LHCN-M2 (cell line): ENCODE results near the gene ATXN3. TPM values are rescaled to one million over a fixed set of nuclear protein-coding genes. Genes with fewer than 3 reads are reported as not detected.

Experiments used
- DNase-seq: peaks from one replicate; pipeline ENCODE4 v3.0.0-alpha.2; 2012; ENCODE audit warnings: low read depth
- polyA plus RNA-seq: library from polyadenylated mRNA; unstranded; fragments of >200 nt; gene quantifications from one replicate; pipeline ENCODE4 v1.2.1, GENCODE V29; 2012; ENCODE audit warnings: missing spikeins
- total RNA-seq: library from RNA; depleted of rRNA; stranded (reverse); fragments of >200 nt; gene quantifications from 2 replicates; pipeline ENCODE4 v1.2.3, GENCODE V29; 2014; rRNA removed

The ATXN3 gene
- 17.1 and 28.9 TPM in 2 replicates for total RNA-seq
- polyA plus RNA-seq, result 11.2 TPM

DNA sequence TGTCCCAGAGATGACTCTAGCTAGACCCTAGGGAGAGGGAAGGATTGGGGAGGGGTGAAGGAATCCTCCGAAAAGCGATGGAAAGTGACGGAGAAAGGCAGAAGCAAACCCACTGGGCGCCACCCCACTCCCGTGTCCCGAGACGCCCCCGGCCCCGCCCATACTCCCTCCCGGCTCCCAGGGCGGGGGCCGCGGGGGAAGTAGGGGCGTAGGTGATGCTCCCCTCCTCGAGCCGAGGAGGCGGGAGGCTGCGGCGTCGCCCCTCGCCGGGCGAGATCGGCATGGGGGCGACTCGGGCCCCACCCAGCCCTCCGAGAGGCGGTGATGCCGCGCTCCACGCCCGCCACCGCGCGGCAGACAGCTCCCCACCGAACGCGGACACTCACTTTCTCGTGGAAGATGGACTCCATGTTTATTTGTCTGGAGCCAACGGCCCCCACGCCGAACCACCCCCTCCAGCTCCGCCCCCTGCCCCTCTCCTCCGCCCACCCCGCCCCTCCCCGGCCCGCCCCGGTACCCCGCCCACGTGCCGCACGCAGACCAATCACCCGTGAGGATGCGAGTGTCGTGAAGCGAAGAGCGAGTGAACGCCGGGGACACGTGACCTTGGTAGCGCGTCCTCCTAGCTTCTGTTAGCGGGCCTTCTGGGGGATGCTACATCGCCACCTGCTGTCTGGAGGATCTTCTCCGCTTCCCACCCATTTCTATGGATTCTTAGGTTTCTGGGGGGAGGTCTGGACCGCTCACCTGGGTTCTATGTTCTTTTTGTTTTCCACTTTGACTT lies at the start of gene ATXN3:
Gene ATXN3, minus strand, starts transcription at position 440 of the 784 bp plus-strand sequence. Its CDS starts 30 bp downstream, at position 410.
- peak; percentile 99 for DNase-seq

DNA sequence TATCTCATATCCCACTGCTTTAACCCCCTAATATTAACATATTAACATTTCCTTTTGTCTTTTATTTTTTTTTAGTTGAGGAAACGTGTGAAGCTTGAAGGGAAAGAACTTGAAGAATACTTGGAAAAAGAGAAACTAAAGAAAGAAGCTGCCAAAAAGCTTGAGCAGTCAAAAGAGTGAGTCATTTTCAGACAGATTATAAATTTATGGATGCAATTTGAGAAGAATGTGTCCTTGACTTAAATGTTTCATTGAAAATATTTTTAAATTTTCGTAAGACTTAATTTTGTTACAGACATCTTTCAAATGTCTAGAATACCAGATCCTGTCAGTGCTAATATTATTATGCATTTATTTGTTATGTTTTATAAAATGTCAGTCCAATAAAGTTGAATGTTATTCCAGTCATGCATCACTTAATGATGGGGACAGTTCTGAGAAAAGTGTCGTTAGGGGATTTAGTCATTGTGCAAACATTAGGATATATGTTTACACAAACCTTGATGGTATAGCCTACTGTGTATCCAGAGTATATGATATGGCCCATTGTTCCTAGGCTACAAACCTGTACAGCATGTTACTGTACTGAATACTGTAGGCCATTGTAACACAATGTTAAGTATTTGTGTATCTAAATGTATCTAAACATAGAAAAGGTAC lies 48.0 kb upstream of the ATXN3 start:
- no peak for DNase-seq

DNA sequence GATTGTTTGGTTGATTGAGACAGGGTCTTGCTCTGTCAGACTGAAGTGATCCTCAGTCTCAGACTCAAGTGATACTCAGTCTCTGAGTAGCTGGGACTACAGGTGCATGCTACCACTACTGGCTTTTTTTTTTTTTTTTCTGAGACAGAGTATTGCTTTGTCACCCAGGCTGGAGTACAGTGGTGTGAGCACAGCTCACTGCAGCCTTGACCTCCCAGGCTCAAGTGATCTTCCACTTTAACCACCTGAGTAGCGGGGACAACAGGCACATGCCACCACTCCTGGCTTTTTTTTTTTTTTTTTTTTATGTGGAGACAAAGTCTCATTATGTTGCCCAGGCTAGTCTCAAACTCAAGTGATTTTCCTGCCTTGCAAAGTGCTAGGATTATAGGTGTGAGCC lies 47.2 kb upstream of the ATXN3 start:
- DNase-seq, result no peak

DNA sequence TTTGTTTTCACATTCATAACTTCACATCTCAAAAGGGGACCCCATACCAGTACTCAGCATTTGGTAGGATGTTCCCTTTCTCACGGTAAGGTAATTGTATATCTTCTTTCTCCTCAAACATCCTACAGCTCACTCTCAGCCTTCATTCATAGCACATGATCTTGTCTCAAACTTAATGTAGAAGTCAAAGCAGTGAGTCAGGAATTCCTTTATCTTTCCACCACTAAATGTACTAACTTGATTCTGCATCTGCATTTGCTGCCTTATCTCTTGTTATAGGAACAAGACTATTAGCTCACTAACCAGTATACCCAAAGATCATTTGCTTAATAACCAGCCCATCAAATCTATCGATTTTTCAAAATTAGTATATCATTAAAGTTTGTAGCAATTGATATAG lies 38.3 kb upstream of the ATXN3 start:
- peak; percentile 22 for DNase-seq

DNA sequence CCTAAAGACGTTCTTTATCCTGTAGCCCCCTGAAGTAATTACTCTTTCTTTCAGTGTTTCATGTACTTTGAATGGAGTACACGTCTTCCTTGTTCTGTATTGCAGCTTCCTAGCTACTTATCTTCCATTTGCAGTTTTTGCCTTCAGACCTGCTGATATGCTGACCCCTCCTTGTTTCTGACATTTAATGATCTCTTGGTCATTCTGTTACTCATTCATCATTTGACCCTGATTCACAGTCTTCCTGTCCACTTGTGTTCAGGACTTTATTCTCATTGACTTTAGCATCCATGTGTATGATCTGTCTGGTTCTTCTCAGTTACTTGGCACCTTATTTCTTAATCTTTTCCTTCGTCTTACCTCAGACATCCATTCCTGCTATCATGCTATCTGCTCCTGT lies 37.6 kb upstream of the ATXN3 start:
- peak; percentile 18 for DNase-seq

DNA sequence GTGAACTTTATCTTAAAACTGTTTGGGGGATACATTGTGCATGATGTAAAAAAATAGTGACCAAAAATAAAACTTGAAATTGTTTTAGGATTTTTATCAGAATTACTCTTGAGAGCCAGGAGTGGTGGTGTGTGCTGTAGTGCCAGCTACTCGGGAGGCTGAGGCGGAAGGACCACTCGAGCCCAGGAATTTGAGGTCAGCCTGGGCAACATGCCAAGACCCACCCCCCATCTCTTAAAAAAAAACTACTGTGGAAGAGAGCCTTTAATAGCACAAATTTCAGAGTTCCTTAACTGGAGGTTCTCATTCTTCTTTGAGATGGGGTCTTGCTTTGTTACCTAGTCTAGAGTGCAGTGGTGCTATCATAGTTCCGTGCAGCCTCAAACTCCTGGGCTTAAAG lies 36.9 kb upstream of the ATXN3 start:
- DNase-seq, result no peak

DNA sequence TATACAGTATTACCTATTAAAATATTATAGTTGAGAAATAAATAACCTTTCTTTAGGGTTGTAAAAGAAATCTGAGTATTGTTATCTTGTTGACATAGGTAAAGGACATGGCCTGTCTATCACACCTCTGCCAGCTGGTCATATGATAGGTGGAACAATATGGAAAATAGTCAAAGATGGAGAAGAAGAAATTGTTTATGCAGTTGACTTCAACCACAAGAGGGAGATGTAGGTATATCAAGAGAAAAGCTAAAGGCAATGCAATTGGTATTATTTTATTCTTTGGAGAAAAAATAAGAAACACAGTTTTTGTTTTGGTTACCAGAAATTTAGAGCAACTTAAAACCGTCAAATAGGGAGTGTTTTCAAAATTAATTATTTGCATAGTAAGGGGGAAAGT lies 28.9 kb upstream of the ATXN3 start:
- DNase-seq, result peak; percentile 22

DNA sequence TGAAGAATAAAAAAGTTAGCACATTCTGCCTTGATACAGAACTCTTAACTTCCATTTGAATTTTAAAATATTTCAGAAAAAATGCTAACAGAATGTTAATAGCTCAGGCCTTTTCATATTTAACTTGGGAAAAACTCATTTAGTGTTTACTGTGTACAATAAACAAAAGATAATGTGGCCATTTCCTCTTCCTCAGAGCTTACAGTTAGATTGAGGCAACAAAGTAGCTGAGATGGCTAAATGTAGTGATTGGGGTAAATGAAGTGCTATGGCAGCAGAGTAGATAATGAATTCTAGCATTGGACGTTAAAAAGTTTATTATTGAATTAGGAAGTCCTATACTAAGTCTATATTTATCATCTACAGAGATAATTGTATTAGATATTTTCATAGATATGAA lies 28.1 kb upstream of the ATXN3 start:
- DNase-seq, result no peak

DNA sequence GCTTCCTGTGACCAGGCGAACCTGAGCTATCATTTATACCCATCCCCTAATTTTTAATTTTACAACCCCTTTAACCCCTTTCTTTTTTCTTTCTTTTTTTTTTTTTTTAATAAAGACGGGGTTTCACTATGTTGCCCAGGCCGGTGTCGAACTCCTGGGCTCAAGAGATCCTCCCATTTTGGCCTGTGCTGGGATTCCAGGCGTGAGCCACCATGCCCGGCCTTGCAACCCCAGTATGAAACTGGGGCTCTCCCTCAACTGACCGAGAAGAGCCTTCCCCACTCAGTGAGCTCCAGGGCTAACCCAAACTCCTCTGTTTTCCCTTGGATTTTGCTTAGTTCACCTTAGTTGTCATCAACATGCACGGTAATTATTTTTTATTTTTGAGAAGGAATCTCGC lies 16.4 kb upstream of the ATXN3 start:
- DNase-seq, result no peak

DNA sequence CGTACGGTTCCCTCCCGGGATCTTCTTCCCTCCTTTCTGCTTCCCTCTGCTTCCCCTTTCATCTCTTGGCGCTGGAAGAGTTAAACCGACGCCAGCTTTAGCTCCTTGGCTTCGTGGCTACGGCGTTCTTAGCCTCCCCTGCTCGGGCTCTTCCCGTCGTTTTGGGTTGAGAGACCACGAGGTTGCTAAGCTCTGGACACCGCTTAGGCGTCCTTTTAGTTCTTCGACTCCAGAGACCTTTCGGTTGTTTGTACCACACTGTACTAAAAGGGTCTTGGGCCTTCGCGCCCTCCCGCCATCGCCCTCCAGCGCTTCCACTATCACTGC lies 15.9 kb upstream of the ATXN3 start:
- DNase-seq, result no peak

DNA sequence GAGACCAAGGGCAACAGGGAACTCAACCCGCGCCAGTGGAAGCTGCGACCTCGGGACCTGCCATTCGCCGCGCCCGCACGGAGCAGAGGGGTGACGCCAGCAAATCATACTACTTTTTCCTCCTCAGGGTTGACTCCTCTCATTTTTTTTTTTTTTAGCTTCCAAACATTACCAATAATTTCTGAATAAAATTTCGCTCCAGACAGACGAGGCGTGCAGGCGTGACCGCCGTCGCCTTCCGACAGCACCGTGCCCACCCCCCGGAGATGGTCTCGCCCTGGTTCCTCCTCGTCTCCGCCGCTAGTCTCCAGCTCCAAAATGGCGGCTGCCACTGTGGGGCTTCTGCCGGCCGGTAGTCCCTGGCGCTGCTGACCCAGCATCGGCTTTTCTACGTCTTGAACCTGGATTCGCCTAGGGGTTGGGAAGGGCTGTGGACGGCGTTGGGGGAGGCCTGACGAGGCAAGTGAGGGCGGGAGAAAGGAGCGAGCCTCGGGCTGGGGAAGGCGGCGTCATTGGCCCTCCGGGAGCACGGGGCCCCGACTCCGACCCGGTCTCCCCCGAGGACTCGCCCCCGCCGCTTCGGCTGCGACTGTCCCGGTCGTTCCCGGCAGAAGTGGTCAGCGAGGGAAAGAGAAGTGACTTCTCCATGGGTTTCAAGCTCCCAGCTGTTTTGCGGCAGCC lies 15.4 kb upstream of the ATXN3 start, which contains the start of the genes CPSF2 and NDUFB1:
Gene CPSF2, plus strand, starts transcription at position 300 of the 681 bp plus-strand sequence. CDS start 9,016 bp downstream, outside the sequence.
Gene NDUFB1, minus strand, starts transcription at position 37 of the 681 bp plus-strand sequence. CDS start 4,069 bp downstream, outside the sequence.
- peak; percentile 76 for DNase-seq

DNA sequence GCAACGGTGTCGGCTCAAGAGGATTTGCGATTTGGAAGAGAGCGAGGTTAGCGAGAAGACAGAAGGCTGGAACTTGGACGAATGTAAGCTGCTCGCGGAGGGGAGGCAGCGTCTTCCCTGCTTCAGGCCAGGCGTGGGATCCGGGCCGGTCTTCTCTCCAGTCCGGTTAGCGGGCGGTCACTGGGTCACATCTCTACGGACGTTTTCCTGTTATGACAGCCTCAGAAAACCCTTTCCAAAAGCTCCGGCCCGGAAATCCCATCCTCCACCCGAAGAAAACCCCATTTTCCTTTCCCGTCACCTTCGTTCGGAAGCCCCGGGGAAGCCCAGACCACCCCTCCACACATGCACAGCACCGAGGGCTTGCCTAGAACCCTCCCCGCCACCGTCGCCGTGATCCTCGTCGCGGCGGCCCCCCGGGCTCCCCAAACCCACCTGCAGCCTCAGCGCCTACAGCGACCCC lies 14.9 kb upstream of the ATXN3 start:
- DNase-seq, result peak; percentile 25

DNA sequence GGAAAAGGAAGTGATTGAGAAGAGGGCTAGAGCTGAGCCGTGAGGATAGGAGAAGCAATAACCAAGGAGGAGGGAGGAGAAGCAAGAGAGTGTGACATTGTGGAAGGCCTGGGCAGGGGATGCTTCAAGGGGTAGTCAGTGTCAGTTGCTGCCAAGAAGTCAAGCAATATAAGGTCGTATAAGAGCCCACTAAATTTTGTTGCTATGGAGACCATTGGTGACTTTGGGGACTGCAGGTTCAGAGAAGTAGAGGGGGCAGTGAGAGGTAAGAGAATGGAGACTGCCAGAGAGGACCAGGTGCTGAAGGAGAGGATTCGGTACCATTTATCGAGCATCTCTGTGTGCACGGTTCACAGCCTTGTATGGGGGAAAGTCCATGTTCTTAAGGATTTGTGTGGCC lies 3.1 kb upstream of the ATXN3 start:
- no peak for DNase-seq

DNA sequence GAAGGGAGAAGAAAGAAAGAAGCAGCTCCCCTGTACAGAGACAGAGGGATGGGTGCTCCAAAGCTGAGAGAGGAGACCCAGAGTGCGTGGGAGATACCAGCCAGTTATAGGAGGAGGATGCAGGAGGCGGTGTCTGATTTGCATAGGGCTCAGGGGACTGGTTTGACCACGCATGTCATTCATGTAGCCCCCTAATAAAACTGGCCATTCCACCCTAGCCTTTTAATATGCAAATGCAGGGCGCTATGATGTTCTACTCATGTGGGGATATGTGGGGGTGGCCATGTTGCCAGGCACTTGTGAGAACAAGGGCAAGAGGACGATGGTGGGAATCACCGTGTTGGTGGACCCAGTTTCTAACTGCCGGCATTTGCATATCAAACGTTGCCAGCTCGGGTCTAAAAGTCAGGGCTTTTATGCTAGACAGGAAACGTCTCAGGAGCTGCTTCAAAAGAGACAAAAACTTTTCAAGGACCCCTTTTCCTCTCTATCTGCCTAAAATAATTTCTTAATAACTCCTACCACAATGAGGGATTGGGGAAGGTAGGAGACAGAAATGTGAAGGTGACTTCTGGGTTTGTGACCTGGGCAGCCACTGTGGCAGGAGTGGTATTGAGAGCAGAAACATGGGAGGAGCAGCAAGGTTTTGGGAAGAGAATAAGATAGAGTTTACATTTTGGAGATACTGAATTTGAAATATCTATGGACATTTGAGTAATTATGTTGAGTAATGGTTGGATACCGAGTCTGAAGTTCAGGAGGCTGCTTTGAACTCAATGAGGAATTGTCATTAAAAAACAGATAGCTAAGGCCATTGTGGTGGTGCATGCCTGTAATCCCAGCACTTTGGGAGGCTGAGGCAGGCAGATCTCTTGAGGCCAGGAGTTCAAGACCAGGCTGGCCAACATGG lies 2.2 kb upstream of the ATXN3 start:
- no peak for DNase-seq

DNA sequence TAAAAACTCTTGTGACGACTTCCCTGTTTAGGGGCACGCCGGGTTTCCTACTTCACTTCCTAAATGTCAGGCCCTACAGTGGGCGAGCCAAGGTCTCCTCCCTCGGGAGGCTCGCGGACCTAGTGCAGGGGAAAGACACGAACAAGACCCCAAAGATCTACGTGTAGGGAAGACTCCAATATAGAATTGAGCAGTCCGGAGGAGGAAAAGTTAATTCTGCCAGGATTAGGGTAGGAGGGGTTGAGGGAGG lies 564 bp downstream of the ATXN3 start:
- no peak for DNase-seq

DNA sequence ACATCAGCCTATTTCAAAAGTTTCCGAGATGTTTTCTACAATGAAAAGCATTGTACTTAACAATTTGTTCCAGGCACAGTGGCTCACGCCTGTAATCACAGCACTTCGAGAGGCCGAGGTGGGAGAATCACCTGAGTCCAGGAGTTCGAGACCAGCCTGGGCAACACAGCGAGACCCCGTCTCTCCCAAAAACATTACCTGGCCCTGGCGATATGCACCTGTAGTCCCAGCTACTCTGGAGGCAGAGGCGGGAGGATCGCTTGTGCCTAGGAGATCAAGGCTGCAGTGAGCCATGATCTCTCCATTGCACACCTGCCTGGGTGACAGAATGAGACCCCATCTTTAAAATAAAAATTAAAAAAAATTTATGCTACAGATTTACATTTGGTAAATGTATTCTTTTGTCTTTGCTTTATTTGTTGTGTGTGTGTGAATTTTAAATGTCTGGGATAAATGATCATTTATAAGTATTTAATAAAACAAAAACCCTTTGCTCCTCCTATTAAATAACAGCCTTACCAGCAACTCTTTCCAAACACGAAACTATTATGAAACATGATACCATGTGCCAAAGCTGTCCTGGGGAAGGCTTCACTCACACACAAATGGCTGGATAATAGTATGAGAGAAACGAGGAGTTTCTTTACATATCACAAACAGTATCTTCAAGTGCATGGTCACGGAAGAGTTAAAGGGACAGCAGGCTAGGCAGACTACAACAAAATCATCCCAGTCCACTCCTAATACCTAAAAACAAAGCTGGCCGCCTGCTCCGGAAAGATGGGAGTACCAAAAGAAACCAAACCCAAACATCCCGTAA lies 1.1 kb downstream of the ATXN3 start:
- no peak for DNase-seq

DNA sequence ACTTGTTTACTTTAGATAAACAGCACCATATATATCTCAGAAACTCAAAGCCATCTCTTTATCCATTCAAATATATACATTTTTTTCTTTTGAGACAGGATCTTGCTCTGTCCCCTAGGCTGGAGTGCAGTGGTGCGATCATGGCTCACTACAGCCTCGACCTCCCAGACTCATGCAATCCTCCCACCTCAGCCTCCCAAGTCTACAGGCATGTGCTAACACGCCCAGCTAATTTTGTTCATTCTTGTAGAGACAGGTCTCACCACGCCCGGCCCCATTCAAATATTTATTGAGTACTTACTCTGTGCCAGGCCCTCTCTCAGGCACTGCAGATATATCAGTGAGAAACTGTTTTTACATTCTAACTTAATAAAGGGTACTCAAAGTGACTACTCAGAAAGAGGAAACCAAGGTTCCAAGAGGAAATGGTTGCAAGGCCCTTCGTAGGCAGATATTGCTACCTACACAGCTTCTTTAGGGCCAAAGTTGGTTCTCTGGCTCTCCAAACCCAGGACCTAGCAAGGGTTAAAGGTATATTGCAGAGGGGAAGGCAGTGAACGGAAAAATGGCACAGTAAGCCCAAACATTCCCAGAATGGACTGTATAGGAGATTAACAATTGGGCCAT lies 2.9 kb downstream of the ATXN3 start:
- no peak for DNase-seq

DNA sequence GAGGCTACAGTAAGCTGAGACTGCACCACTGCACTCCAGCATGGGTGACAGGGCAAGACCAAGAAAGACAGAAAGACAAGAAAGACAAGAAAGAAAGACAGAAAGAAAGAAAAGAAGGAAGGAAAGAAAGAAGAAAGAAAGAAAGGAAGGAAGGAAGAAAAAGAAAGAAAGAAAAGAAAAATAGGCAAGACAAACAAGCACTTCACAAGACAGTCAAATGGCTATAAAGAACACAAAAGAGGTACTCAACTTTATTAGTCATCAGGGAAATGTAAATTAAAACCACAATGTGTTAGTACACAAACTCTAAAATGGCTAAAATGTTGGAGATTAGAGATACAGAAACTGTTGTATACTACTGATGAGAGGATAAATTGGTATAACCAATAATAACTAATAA lies 6.6 kb downstream of the ATXN3 start:
- DNase-seq, result peak; percentile 3

DNA sequence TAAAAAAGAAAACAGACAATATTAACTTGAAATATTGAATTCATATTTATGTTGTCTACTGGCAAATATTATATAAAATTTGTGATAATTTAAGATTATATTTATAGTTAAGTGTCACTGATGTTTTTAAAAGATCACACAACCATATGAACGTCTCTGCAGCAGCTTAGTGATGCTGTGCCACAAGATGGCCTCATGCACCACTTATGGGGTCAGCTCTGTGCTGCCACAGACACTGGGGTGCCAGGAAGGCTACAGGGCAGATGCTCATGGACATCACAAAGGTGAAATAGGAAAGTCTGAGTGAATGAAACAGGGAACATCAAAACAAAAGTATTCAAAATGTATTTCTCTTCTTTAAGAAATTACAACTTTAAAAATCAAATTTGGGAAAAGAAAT lies 13.1 kb downstream of the ATXN3 start:
- DNase-seq, result no peak

DNA sequence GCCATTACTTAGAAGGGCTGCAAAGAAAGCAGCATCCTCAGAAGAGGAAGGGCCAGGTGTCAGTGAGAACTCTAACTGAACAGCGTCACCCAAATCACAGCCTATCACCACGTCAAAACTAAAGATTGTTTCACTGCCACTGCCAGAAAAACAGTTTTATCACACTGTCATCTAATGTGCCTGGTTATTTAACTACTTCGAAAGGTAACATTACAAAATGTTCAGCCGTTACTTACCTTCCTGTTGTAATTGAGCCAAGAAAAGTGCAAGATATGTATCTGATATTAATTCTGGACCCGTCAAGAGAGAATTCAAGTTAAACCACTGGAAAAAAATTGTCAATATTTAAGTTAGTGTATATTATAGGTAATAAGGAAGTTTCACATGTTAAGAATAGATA lies 17.9 kb downstream of the ATXN3 start:
- no peak for DNase-seq
